BJ (cell line): ENCODE measurements around the gene MAN1C1. TPM values are rescaled to one million over a fixed set of nuclear protein-coding genes. Genes with fewer than 3 reads are reported as not detected.

ENCODE experiments used
- CTCF ChIA-PET: fragments of 350-600 bp; formaldehyde crosslinking; extraction: SDS; loops from one replicate; lab custom pipeline; 2021; ENCODE audit warnings: antibody characterized with exemption, inconsistent platforms; lab: Yijun Ruan, JAX
- POLR2A ChIA-PET: fragments of 300-600 bp; sonication (Branson Sonifier 250); formaldehyde crosslinking; extraction: SDS; loops from one replicate; lab custom pipeline; 2021; ENCODE audit warnings: antibody characterized with exemption; lab: Charles Lee
- DNase-seq: peaks from one replicate; pipeline ENCODE4 v3.0.0-alpha.2; 2011; ENCODE audit warnings: low read depth
- H3K27me3 ChIP-seq: 2 replicates; pipeline ENCODE4 v1.6.0; 2011; ENCODE audit warnings: low read length; ENCODE audit not compliant: control insufficient read depth, insufficient read depth
- H3K36me3 ChIP-seq: 2 replicates; pipeline ENCODE4 v1.5.1; 2011; ENCODE audit warnings: low read length; ENCODE audit not compliant: control insufficient read depth, insufficient read depth
- H3K4me3 ChIP-seq: 2 replicates; pipeline ENCODE4 v1.5.1; 2011; ENCODE audit warnings: low read depth, mild to moderate bottlenecking, control low read depth, low read length
- polyA plus RNA-seq: library from polyadenylated mRNA; depleted of rRNA; stranded (reverse); fragments of >200 nt; gene quantifications from 2 replicates; pipeline ENCODE4 v1.2.3, GENCODE V29; 2011
- TF ChIP-seq, protein P1 (sequence below): IDR thresholded peaks from 2 replicates; pipeline ENCODE4 v1.5.1; 2011; ENCODE audit warnings: low read depth, mild to moderate bottlenecking, control low read depth, inconsistent platforms, low read length, moderate library complexity; ENCODE audit not compliant: insufficient read depth

MAN1C1 gene
- polyA plus RNA-seq, 1 experiment = 1.1 TPM

DNA sequence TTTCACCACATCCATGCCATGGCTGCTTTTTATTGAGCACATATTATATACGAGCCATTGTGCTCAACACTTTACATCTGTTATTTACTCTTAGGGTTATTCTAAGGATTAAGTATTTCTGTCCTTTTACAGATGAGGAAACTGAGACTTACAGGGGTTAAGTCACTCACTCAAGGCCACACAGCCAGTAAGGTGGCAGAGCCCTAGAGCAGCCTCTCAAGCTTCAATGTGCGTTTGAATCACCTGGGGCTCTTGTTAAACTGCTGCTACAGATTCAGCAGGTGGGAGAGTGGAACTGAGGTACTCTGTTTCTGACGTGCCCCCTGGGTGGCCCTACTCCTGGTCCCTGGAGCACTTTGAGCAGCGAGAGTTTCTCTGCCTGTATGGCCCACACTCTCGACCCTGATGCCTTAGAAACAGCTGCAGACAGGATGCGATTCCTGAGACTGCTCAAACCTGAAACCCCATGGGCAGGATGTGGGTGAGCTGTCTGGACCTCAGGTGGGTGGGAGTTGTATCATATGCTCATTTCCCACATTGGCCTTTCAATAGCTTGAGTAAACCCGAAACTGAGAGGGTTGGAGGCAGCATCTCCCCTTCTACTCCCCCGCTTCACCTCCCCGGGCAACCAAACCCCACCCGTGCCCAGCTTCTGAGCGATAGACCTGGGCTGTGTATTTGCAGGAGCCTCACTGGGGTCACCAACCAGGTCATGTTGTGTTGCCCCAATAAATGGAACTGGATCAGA lies 59.3 kb downstream of the MAN1C1 start:
- TF ChIP-seq, protein P1, sequence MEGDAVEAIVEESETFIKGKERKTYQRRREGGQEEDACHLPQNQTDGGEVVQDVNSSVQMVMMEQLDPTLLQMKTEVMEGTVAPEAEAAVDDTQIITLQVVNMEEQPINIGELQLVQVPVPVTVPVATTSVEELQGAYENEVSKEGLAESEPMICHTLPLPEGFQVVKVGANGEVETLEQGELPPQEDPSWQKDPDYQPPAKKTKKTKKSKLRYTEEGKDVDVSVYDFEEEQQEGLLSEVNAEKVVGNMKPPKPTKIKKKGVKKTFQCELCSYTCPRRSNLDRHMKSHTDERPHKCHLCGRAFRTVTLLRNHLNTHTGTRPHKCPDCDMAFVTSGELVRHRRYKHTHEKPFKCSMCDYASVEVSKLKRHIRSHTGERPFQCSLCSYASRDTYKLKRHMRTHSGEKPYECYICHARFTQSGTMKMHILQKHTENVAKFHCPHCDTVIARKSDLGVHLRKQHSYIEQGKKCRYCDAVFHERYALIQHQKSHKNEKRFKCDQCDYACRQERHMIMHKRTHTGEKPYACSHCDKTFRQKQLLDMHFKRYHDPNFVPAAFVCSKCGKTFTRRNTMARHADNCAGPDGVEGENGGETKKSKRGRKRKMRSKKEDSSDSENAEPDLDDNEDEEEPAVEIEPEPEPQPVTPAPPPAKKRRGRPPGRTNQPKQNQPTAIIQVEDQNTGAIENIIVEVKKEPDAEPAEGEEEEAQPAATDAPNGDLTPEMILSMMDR = no peak
- ChIA-PET POLR2A (no interaction called here), CTCF (interaction anchor here (0.5 to 2.1 kb wide), 2 partner anchors 10 to 1451 kb away, joined by 3 to 6 read pairs; no protein-coding TSS in a partner anchor)
- no peak for DNase-seq
- no peak overlapping the region for H3K4me3 ChIP-seq
- no peaks in the 10 kb centered on the region for H3K36me3 ChIP-seq
- peaks cover 14% of the 10 kb centered on the region for H3K27me3 ChIP-seq

DNA sequence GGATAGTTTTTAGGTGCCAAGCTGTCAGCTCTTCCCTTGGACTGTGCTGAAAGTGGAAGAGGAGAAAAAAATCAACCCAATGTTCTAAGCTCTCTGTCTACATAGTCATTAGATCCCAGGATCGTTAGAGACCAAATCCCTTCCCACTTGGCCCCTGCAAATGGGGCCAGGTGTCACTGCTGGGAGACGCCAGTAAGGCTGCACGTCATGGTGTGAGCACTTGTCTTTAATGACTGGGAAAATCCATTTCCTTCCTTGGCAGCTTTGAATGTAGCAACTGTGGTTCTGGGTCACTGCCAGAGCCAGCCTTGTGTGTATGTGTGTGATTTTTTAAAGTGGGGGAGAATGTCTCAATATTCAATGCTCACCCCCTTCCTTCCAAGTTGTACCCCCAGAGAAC lies 59.9 kb downstream of the MAN1C1 start:
- Histone ChIP-seq H3K4me3 (no peak overlapping the region), H3K36me3 (no peaks in the 10 kb centered on the region), H3K27me3 (peaks cover 12% of the 10 kb centered on the region)
- ChIA-PET CTCF (interaction anchor here (2.1 kb wide), 1 partner anchor 10 kb away, joined by 6 read pairs; no protein-coding TSS in a partner anchor), POLR2A (no interaction called here)
- TF ChIP-seq, protein P1 = no peak
- DNase-seq = no peak

GRCh38 chr1:25677193-25677773 lies 60.7 kb downstream of the MAN1C1 start:
- no peak overlapping the region for H3K4me3 ChIP-seq
- CTCF ChIA-PET = no interaction called here
- TF ChIP-seq, protein P1 = no peak
- POLR2A ChIA-PET = no interaction called here
- H3K36me3 ChIP-seq = no peaks in the 10 kb centered on the region
- H3K27me3 ChIP-seq = peaks cover 11% of the 10 kb centered on the region
- no peak for DNase-seq

- TF ChIP-seq, protein P1 = no peak
- POLR2A ChIA-PET = no interaction called here
- H3K27me3 ChIP-seq = peaks cover 11% of the 10 kb centered on the region
- no peak overlapping the region for H3K4me3 ChIP-seq
- H3K36me3 ChIP-seq = no peaks in the 10 kb centered on the region
- no peak for DNase-seq
- CTCF ChIA-PET = no interaction called here
Measured at GRCh38 chr1:25679171-25679570, 62.6 kb downstream of the MAN1C1 start.

DNA sequence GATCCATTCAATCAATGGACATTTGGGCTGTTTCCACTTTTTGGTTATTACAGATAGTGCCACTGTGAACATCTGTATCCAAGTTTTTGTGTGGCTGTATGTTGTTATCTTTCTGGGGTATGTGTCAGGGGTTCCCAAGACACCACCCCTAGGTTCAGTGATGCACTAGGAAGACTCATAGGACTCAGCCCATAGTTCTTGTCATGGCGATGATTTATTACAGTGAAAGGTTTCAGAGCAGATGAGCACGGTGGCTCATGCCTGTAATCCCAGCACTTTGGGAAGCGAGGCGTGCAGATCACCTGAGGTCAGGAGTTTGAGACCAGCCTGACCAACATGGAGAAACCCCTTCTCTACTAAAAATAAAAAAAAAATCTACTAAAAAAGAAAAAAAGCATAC lies 64.1 kb downstream of the MAN1C1 start:
- Histone ChIP-seq H3K27me3 (peaks cover 10% of the 10 kb centered on the region), H3K36me3 (no peaks in the 10 kb centered on the region), H3K4me3 (no peak overlapping the region)
- ChIA-PET CTCF (no interaction called here), POLR2A (no interaction called here)
- DNase-seq = no peak
- TF ChIP-seq, protein P1 = no peak
